Keratinocyte (primary cell): ENCODE measurements around the gene TNRC18. TPM values are rescaled to one million over a fixed set of nuclear protein-coding genes. Genes with fewer than 3 reads are reported as not detected.
"Not testable (repeated sequence)": the region's sequence is repeated elsewhere in the genome, so short reads cannot be mapped to it uniquely, and the experiment has no call there.

Experiments
- DNase-seq: peaks from one replicate; pipeline ENCODE4 v3.0.0-alpha.2; 2011; ENCODE audit warnings: low read depth, missing footprints, low spot score
- FAIRE-seq: peaks from 2 replicates; lab custom pipeline; 2011; peaks lifted over from hg19 to GRCh38; lab: Jason Lieb, UNC
- H2AFZ ChIP-seq: 2 replicates; pipeline ENCODE4 v1.6.0; 2012; ENCODE audit warnings: low read length, control low read depth, inconsistent platforms; ENCODE audit not compliant: control insufficient read depth
- H3K27ac ChIP-seq: 2 replicates; pipeline ENCODE4 v1.5.1; 2011; ENCODE audit warnings: low read length; ENCODE audit not compliant: control insufficient read depth, insufficient read depth
- H3K27me3 ChIP-seq: 3 replicates; pipeline ENCODE4 v1.6.0; 2011; ENCODE audit warnings: low read length; ENCODE audit not compliant: control insufficient read depth, insufficient read depth; ENCODE audit errors: extremely low read depth
- H3K36me3 ChIP-seq, 2 experiments: 2 replicates in 1 of 2; 3 replicates in 1 of 2; pipeline ENCODE4 v1.5.1; 2011; ENCODE audit warnings: low read length in 2 of 2, mild to moderate bottlenecking in 1 of 2; ENCODE audit not compliant: control insufficient read depth in 2 of 2, insufficient read depth in 2 of 2; ENCODE audit errors: extremely low read depth in 1 of 2
- H3K4me1 ChIP-seq: 3 replicates; pipeline ENCODE4 v1.5.1; 2011; ENCODE audit warnings: low read length; ENCODE audit not compliant: control insufficient read depth, insufficient read depth; ENCODE audit errors: extremely low read depth
- H3K4me2 ChIP-seq: 3 replicates; pipeline ENCODE4 v1.6.0; 2011; ENCODE audit warnings: low read depth, low read length; ENCODE audit not compliant: control insufficient read depth, insufficient read depth; ENCODE audit errors: extremely low read depth
- H3K4me3 ChIP-seq, 3 experiments: fragments of 200-600 bp in 1 of 3; sonication (generic) in 1 of 3; 2 replicates in 2 of 3; 3 replicates in 1 of 3; pipeline ENCODE4 v1.5.1; 2011 to 2016; ENCODE audit warnings: low read length in 3 of 3, mild to moderate bottlenecking in 3 of 3, control low read depth in 2 of 3, inconsistent platforms in 1 of 3, low read depth in 1 of 3, mixed read lengths in 1 of 3, mixed run types in 1 of 3, moderate library complexity in 1 of 3; ENCODE audit not compliant: control insufficient read depth in 2 of 3, insufficient read depth in 2 of 3; ENCODE audit errors: extremely low read depth in 1 of 3
- H3K79me2 ChIP-seq: 2 replicates; pipeline ENCODE4 v1.6.0; 2012; ENCODE audit warnings: low read length; ENCODE audit not compliant: control insufficient read depth, insufficient read depth
- H3K9ac ChIP-seq: 3 replicates; pipeline ENCODE4 v1.6.0; 2011; ENCODE audit warnings: low read length; ENCODE audit not compliant: control insufficient read depth, insufficient read depth; ENCODE audit errors: extremely low read depth
- H3K9me1 ChIP-seq: 3 replicates; pipeline ENCODE4 v1.6.0; 2011; ENCODE audit warnings: low read length; ENCODE audit not compliant: control insufficient read depth, insufficient read depth; ENCODE audit errors: extremely low read depth
- H3K9me3 ChIP-seq: 2 replicates; pipeline ENCODE4 v1.5.1; 2012; ENCODE audit warnings: low read depth, low read length; ENCODE audit not compliant: control insufficient read depth
- H4K20me1 ChIP-seq: 3 replicates; pipeline ENCODE4 v1.6.0; 2011; ENCODE audit warnings: low read length; ENCODE audit not compliant: control insufficient read depth, insufficient read depth; ENCODE audit errors: extremely low read depth
- EZH2 ChIP-seq: IDR thresholded peaks from one replicate; pipeline ENCODE4 v1.6.1; 2012; ENCODE audit warnings: inconsistent platforms, mild to moderate bottlenecking, low read length, moderate library complexity
- dilution Hi-C: fragments of 300-500 bp; cut with MboI; formaldehyde crosslinking; loops from one replicate; pipeline ENCODE4 v1.7.0; 2020; ENCODE audit warnings: low sequenced_read_pairs; ENCODE audit not compliant: extremely low pct_ligation_motif_present
- polyA plus RNA-seq, 5 experiments: library from polyadenylated mRNA; depleted of rRNA in 3 of 5; stranded (reverse) in 3 of 5; stranded (forward) in 1 of 5; unstranded in 1 of 5; fragments of >200 nt; gene quantifications; 1 replicate in 1 of 5; 2 replicates in 3 of 5; 3 replicates in 1 of 5; pipeline versions ENCODE4 v1.2.1 to v1.2.3, GENCODE V29; 2011 to 2012; ENCODE audit warnings: missing spikeins in 2 of 5, low read depth in 1 of 5, low replicate concordance in 1 of 5
- TF ChIP-seq, protein P1 (sequence below), 3 experiments: IDR thresholded peaks in 1 of 3; conservative IDR thresholded peaks in 1 of 3; optimal IDR thresholded peaks in 1 of 3; 2 replicates in 2 of 3; 3 replicates in 1 of 3; pipeline versions ENCODE3 to v1.5.1; 2011; ENCODE audit warnings: low read length in 3 of 3, mild to moderate bottlenecking in 3 of 3, moderate library complexity in 2 of 3, control low read depth in 1 of 3, inconsistent platforms in 1 of 3; ENCODE audit not compliant: insufficient read depth in 2 of 3; ENCODE audit errors: extremely low read depth in 1 of 3

TNRC18 gene
- polyA plus RNA-seq, 1 donor (not counting 4 experiments of a cell fraction or from before 2014, with no cell fraction given), result 13.2 TPM

DNA sequence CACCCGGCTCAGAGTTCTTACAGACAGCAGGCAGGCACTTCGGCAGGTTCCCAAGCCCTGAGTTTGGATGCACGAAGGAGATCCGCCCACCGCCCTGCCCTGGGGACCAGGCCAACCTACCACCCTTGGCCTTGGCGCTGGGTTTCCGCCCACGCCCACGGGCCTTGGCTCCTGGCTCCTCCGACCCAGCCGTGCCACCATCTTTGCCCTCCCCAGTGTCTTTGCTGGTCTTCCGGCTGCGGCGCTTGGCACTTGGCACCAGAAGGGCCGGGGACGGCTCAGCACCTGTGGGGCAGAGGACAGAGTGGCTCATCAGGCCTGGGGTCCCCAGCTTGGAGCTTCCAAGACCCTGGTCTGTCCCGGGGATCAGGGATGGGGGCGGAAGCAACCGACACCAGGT, 108.8 kb downstream of the TNRC18 start:
- DNase-seq, result no peak

DNA sequence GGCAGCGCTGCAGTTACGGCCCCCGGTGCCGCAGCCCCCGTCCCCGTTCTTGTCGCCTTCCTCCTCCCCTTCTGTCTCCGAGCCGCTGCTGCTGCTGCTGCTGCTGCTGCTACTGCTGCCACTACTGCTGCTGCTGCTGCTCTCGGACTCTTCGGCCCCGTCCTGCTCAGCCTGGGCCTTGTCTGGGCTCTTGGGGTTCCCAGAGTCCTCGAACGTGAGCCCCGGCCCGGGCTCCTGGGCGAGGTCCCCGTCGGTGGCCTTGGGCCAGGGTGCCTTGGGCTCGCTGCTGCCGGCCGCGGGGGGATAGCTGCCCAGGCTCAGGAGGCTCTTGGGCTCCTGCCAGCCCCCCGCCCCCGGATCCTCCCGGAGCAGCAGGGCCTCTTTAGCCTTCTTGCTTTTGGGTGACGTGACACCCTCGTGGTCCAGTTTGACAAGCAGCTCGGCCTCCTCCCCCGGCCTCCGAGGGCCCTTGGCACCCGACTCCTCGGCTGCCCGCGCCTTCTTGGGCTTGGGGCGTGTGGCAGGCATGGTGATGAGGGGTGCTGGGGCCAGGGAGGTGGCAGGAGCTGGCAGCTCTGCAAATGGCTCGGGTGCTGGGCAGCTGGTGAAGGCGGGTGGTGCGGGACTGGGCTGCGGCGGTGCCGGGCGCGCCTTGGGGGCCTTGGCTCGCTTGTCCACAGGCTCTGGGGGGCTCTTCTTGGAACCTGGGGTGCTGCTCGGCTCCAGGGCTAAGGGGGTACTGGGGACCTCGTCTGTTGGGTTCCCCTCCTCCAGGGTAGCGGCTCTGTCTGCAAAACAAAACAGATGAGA, 110.4 kb downstream of the TNRC18 start:
- H3K79me2 ChIP-seq, FAIRE-seq, H3K9me3 ChIP-seq, H3K9me1 ChIP-seq, H3K27me3 ChIP-seq, DNase-seq, H2AFZ ChIP-seq, H4K20me1 ChIP-seq, H3K4me2 ChIP-seq, dilution Hi-C loops, H3K4me3 ChIP-seq, H3K4me1 ChIP-seq, H3K27ac ChIP-seq, H3K9ac ChIP-seq: not testable (repeated sequence)
- peaks cover 12 to 18% of the 10 kb centered on the region in 2 experiments for H3K36me3 ChIP-seq

More for the DNA sequence above, 108.8 kb downstream of the TNRC18 start:
- H3K27ac ChIP-seq, result no peak overlapping the region
- H2AFZ ChIP-seq, result no peak overlapping the region
- H3K4me3 ChIP-seq, result no peak overlapping the region
- no peak overlapping the region for H3K9ac ChIP-seq
- no peak for FAIRE-seq
- no peaks in the 10 kb centered on the region for H4K20me1 ChIP-seq
- H3K36me3 ChIP-seq, result peaks cover 12 to 21% of the 10 kb centered on the region in 2 experiments
- no peaks in the 10 kb centered on the region for H3K27me3 ChIP-seq
- no peak overlapping the region for H3K4me2 ChIP-seq
- no peaks in the 10 kb centered on the region for H3K9me3 ChIP-seq
- H3K4me1 ChIP-seq, result no peaks in the 10 kb centered on the region
- no peak for TF ChIP-seq EZH2
- TF ChIP-seq, protein P1, sequence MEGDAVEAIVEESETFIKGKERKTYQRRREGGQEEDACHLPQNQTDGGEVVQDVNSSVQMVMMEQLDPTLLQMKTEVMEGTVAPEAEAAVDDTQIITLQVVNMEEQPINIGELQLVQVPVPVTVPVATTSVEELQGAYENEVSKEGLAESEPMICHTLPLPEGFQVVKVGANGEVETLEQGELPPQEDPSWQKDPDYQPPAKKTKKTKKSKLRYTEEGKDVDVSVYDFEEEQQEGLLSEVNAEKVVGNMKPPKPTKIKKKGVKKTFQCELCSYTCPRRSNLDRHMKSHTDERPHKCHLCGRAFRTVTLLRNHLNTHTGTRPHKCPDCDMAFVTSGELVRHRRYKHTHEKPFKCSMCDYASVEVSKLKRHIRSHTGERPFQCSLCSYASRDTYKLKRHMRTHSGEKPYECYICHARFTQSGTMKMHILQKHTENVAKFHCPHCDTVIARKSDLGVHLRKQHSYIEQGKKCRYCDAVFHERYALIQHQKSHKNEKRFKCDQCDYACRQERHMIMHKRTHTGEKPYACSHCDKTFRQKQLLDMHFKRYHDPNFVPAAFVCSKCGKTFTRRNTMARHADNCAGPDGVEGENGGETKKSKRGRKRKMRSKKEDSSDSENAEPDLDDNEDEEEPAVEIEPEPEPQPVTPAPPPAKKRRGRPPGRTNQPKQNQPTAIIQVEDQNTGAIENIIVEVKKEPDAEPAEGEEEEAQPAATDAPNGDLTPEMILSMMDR (optimal IDR thresholded peaks at IDR 0.05 in 1 of 3, IDR thresholded peaks at IDR 0.05 in 1 of 3, conservative IDR thresholded peaks at IDR 0.05 in 1 of 3; ENCODE audit: extremely low read depth in 1 of 3, insufficient read depth in 2 of 3, low read length in 3 of 3), result no peak
- H3K9me1 ChIP-seq, result no peaks in the 10 kb centered on the region
- H3K79me2 ChIP-seq, result no peaks in the 10 kb centered on the region
- dilution Hi-C loops, result no loop called here

DNA sequence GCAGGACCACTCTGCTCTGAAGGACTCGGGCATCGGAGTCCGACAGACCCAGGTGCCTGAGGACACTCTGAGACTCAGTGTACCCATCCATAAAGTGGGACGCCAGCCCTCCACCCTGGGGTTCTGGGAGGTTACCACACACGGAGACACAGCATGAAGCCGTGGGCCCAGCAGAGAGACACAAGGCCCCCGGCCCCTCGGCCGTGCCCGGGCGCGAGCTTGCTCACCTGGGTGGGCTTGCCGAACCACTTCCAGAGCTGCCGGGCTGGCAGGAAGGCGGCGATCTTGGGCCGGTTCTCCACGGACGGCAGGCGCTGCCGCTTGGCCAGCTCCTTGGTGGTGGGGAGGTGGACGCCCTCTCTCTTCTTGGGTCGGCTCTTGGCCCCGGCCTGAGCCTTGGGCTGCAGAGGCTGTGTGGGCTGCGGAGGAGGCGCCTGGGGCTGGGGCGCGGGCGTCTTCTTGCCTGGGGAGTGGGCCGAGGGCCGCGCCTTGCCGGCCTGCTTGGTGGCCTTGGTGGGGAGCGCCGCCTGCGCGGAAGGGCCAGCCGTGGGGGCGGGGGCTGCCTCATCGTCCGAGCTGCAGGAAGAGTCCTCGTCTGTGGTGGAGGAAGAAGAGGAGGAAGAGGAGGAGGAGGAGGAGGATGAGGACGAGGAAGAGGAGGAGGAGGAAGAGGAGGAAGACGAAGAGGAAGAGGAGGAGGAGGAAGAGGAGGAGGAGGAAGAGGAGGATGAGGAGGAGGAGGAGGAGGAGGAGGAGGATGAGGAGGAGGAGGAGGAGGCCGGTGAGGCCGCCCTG, 111.2 kb downstream of the TNRC18 start:
- H4K20me1 ChIP-seq, H3K27me3 ChIP-seq, H3K9me3 ChIP-seq, H3K9ac ChIP-seq, H3K4me1 ChIP-seq, dilution Hi-C loops, H3K9me1 ChIP-seq, H3K27ac ChIP-seq, H3K4me3 ChIP-seq, H2AFZ ChIP-seq, H3K4me2 ChIP-seq, H3K79me2 ChIP-seq, DNase-seq, FAIRE-seq: not testable (repeated sequence)
- H3K36me3 ChIP-seq, result peaks cover 12 to 19% of the 10 kb centered on the region in 2 experiments
